Activated naive CD4-positive, alpha-beta T cell treated with anti-CD3 and anti-CD28 coated beads for 36 hours (primary cell): ENCODE data around the gene TMEM54. TPM values are rescaled to one million over a fixed set of nuclear protein-coding genes. Genes with fewer than 3 reads are reported as not detected.

Experiments
- CTCF ChIA-PET: fragments of 350-600 bp; sonication (Branson Sonifier 250); formaldehyde crosslinking; loops from one replicate; lab custom pipeline; 2021; ENCODE audit warnings: antibody characterized with exemption; lab: Charles Lee
- DNase-seq: peaks from one replicate; pipeline ENCODE4 v3.0.0-alpha.2; 2020
- H3K27ac Mint-ChIP-seq: one replicate; pipeline ENCODE4 v1.8.0; 2021; ENCODE audit warnings: mild to moderate bottlenecking, mixed read lengths
- H3K27me3 Mint-ChIP-seq: one replicate; pipeline ENCODE4 v1.8.0; 2021; ENCODE audit warnings: low read depth, mixed read lengths
- H3K36me3 Mint-ChIP-seq: one replicate; pipeline ENCODE4 v1.8.0; 2021; ENCODE audit warnings: low read depth, mixed read lengths
- H3K4me1 Mint-ChIP-seq: one replicate; pipeline ENCODE4 v1.8.0; 2021; ENCODE audit warnings: low read depth, mixed read lengths
- H3K4me3 Mint-ChIP-seq: one replicate; pipeline ENCODE4 v1.8.0; 2021; ENCODE audit warnings: mild to moderate bottlenecking, moderate library complexity, mixed read lengths
- H3K9me3 Mint-ChIP-seq: one replicate; pipeline ENCODE4 v1.8.0; 2021; ENCODE audit warnings: mixed read lengths
- intact Hi-C: fragments of 100-400 bp; cut with micrococcal nuclease; formaldehyde crosslinking; loops from one replicate; pipeline ENCODE4 v1.15.1; 2023
- total RNA-seq, 2 experiments: library from RNA; stranded (reverse); gene quantifications; one replicate each; pipeline ENCODE4 v1.2.3, GENCODE V29; 2021

The TMEM54 gene, protein sequence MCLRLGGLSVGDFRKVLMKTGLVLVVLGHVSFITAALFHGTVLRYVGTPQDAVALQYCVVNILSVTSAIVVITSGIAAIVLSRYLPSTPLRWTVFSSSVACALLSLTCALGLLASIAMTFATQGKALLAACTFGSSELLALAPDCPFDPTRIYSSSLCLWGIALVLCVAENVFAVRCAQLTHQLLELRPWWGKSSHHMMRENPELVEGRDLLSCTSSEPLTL
- total RNA-seq = 1 to 10 TPM in 1 of 2 experiments, under 1 TPM in 1; 0.84 to 1.0 TPM

DNA sequence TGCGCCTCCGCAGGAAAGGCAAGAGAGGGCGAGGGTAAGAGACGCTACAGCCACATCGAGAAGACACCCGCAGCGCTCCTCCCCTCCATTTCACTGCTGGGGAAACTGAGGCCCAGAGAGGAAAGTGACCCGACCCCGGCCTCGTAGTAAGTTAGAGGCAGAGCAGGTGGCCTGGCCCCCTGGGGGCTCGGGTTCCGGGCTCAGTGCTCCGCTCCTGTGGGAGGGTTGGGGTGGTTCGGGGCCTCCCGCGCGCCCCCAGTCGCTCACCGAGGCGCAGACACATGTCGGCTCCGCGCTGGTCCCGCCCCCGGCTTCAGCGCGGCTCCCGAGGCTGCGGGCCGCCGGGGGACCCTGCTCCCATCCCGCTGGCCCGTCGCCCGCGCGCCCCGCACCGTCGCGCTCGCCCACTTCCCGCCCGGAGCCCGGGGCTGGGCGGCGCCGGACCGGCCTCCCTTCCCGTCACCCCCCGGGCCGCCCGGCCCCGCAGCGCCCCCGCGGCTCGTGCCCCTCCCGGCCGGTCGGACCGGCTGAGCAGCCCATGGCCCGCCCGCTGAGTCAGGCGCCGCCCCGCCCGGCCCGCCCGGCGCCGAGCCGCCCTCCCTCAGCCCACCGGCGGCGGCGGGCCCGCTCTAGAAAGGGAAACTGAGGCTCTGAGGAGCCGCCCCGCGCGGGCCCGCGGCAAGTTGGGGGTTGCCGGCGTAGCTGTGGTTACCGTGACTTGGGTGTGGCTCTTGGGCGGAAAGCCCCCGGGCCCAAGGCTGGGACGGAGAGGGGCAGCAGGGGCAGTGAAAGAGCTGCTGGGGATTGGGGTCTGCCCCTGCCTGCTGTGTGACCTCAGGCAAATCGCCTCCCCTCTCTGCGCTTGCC lies at the start of gene TMEM54:
TMEM54 (minus strand) TSS at position 434 of the 867 bp plus-strand sequence; CDS start at position 283, 151 bp downstream.
- CTCF ChIA-PET = interaction anchor here (0.6 to 1.1 kb wide), 2 partner anchors 9 to 170 kb away, joined by 3 read pairs; no protein-coding TSS in a partner anchor
- peaks cover 37% of the 10 kb centered on the region for H3K27me3 Mint-ChIP-seq
- peaks cover 6% of the 10 kb centered on the region for H3K4me1 Mint-ChIP-seq
- H3K9me3 Mint-ChIP-seq = no peaks in the 10 kb centered on the region
- H3K27ac Mint-ChIP-seq = no peak within 1 kb of the TSS
- peak within 1 kb of the TSS; percentile 67 for H3K4me3 Mint-ChIP-seq
- no peaks in the 10 kb centered on the region for H3K36me3 Mint-ChIP-seq
- no peak for DNase-seq
- intact Hi-C loops = no loop called here

DNA sequence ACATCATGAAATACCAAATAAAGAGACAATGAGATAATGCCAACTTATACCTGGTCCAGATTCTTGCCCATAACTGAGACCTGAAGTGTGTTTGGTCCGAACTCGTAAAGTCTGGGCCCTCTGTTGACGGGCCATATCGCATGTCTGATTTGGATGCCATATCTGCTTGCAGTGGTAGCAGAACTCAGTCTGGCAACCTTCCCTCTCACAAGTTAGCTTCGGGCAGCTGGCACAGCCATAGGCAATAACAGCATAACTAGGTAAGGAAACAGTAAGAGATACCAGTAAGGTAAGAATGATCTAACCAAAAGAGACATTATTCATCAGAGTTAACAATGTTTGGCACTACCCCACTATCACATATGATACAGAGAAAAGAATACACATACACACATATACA lies 48.3 kb upstream of the TMEM54 start:
- Mint-ChIP-seq H3K36me3 (peaks cover 17% of the 10 kb centered on the region), H3K27ac (no peak overlapping the region), H3K4me3 (no peak overlapping the region), H3K27me3 (no peaks in the 10 kb centered on the region), H3K4me1 (peaks cover 12% of the 10 kb centered on the region), H3K9me3 (no peaks in the 10 kb centered on the region)
- DNase-seq = no peak
- intact Hi-C loops = no loop called here
- CTCF ChIA-PET = interaction anchor here (0.5 to 1.7 kb wide), 2 partner anchors 106 to 215 kb away, joined by 3 to 8 read pairs; no protein-coding TSS in a partner anchor

- Mint-ChIP-seq H3K27me3 (no peaks in the 10 kb centered on the region), H3K4me1 (peaks cover 12% of the 10 kb centered on the region), H3K36me3 (peaks cover 23% of the 10 kb centered on the region), H3K27ac (no peak overlapping the region), H3K9me3 (no peaks in the 10 kb centered on the region), H3K4me3 (no peak overlapping the region)
- intact Hi-C loops = no loop called here
- DNase-seq = no peak
- CTCF ChIA-PET = interaction anchor here (0.5 to 1.7 kb wide), 2 partner anchors 106 to 216 kb away, joined by 3 to 8 read pairs; no protein-coding TSS in a partner anchor
Measured at GRCh38 chr1:32948905-32949304, 47.7 kb upstream of the TMEM54 start.

DNA sequence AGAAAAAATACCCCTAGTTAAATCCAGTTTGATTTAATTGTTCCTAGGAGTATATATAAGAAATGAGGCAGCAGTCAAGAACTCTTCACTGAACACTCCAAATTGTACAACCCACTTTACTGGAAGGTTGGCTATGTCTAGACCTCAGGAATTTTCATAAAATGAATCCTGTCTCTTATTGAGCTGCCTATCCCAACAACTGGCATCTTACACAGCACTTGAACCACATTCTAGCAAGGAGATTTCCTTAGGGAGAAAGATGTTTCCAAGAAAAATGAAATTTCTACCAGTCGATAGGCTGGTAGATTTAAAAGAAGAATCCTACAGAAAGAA lies 47.2 kb upstream of the TMEM54 start:
- CTCF ChIA-PET = interaction anchor here (0.9 to 1.7 kb wide), 2 partner anchors 16 to 107 kb away, joined by 4 to 8 read pairs; no protein-coding TSS in a partner anchor
- Mint-ChIP-seq H3K27me3 (no peaks in the 10 kb centered on the region), H3K36me3 (peaks cover 28% of the 10 kb centered on the region), H3K27ac (no peak overlapping the region), H3K4me1 (peaks cover 11% of the 10 kb centered on the region), H3K4me3 (no peak overlapping the region), H3K9me3 (no peaks in the 10 kb centered on the region)
- DNase-seq = no peak
- intact Hi-C loops = no loop called here

DNA sequence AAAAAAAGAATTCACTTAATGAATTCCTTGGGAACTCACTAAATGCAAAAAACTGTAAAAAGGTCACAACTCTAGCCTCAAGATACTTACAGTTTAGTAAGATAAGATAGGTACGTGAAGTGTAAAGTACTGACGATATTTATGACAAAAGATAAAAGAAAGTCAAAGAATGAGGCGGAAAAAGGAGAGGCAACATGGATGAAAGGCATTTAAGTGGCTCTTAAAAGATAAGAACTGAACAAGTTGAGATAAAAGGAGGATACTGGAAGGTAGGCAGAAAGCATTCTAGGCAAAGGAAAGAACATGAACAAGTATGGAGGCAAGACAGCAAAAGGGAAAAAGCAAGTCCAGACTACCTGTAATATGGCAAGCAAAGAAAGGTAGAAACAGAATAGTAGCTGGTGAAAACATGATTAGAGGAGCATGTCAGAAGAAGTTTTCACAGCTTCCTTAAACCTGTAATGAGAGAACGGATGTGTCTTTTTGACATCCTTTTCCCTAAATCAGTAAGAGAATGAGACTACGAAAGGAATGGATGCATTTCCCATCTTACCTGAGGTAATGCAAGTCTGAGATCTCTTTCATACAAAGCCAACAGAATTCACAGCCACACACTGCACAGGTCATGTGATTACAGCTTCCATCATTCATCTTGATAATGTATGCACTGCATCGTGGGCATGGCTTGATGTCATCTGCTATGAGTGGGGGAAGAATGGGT lies 46.6 kb upstream of the TMEM54 start:
- Mint-ChIP-seq H3K4me1 (peaks cover 10% of the 10 kb centered on the region), H3K9me3 (no peaks in the 10 kb centered on the region), H3K27me3 (no peaks in the 10 kb centered on the region), H3K4me3 (no peak overlapping the region), H3K36me3 (peaks cover 32% of the 10 kb centered on the region), H3K27ac (no peak overlapping the region)
- CTCF ChIA-PET = interaction anchor here (0.9 to 1.7 kb wide), 2 partner anchors 15 to 108 kb away, joined by 4 to 8 read pairs; no protein-coding TSS in a partner anchor
- intact Hi-C loops = no loop called here
- DNase-seq = no peak

- DNase-seq = no peak
- CTCF ChIA-PET = no interaction called here
Measured at GRCh38 chr1:32946413-32946812, 45.2 kb upstream of the TMEM54 start.

GRCh38 chr1:32944180-32944579 lies 43.0 kb upstream of the TMEM54 start:
- intact Hi-C loops = no loop called here
- DNase-seq = no peak
- no peaks in the 10 kb centered on the region for H3K9me3 Mint-ChIP-seq
- peaks cover 23% of the 10 kb centered on the region for H3K4me1 Mint-ChIP-seq
- CTCF ChIA-PET = interaction anchor here (1.2 kb wide), 1 partner anchor 14 kb away, joined by 3 read pairs; no protein-coding TSS in a partner anchor
- no peak overlapping the region for H3K4me3 Mint-ChIP-seq
- no peaks in the 10 kb centered on the region for H3K27me3 Mint-ChIP-seq
- no peak overlapping the region for H3K27ac Mint-ChIP-seq
- peaks cover 40% of the 10 kb centered on the region for H3K36me3 Mint-ChIP-seq

More at GRCh38 chr1:32946413-32946812, 45.2 kb upstream of the TMEM54 start:
- intact Hi-C loops = no loop called here
- Mint-ChIP-seq H3K27me3 (no peaks in the 10 kb centered on the region), H3K4me1 (peaks cover 10% of the 10 kb centered on the region), H3K4me3 (no peak overlapping the region), H3K9me3 (no peaks in the 10 kb centered on the region), H3K27ac (no peak overlapping the region), H3K36me3 (peaks cover 39% of the 10 kb centered on the region)

DNA sequence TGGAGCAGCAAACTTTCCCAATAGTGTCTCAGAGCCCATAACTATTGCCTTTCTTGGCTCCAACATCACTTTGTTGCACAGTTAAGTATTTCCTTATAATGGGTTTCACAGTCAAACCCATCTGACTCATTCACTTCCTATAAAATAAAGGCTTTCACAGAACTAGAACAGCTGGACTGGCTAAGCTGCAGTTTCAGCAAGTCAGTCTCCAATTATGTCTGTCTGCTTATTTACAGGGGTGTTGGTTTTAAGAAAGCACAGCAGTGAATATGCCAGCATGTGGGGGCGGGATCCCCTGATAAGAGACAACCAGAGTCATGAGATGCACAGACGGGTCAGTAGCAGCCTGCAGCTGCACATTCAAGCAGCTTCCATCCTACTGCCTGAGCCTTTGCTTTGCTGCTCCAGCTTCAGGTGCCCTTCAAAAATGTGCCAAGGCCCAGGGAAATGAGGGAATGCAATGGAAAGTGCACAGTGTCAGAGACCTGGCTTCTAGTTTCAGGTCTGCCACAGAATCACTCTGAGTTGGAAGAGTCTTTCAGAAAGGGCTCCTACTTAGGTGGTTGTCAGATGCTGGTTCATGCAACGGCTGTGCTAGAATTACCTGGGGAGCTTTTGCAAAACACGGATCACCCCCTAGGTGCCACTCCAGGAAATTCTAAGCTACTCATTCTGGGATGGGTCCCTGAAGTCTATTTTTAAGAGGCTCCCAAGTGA lies 38.6 kb upstream of the TMEM54 start:
- Mint-ChIP-seq H3K27ac (no peak overlapping the region), H3K9me3 (no peaks in the 10 kb centered on the region), H3K4me3 (no peak overlapping the region), H3K36me3 (peaks cover 36% of the 10 kb centered on the region), H3K4me1 (peaks cover 27% of the 10 kb centered on the region), H3K27me3 (no peaks in the 10 kb centered on the region)
- CTCF ChIA-PET = interaction anchor here (0.6 to 2.7 kb wide), 5 partner anchors 8 to 261 kb away, joined by 3 to 12 read pairs (median 4); no protein-coding TSS in a partner anchor
- DNase-seq = peak; percentile 30
- intact Hi-C loops = loop anchor here (2.0 to 5.0 kb wide), 2 partner anchors 21 to 52 kb away; no protein-coding TSS in a partner anchor

GRCh38 chr1:32937061-32937460 lies 35.9 kb upstream of the TMEM54 start:
- CTCF ChIA-PET = interaction anchor here (0.8 to 1.6 kb wide), 5 partner anchors 31 to 149 kb away, joined by 3 to 5 read pairs (median 3); no protein-coding TSS in a partner anchor
- Mint-ChIP-seq H3K36me3 (peaks cover 13% of the 10 kb centered on the region), H3K27ac (peak overlapping the region; percentile 21), H3K4me1 (peaks cover 24% of the 10 kb centered on the region), H3K27me3 (no peaks in the 10 kb centered on the region), H3K4me3 (no peak overlapping the region), H3K9me3 (no peaks in the 10 kb centered on the region)
- intact Hi-C loops = loop anchor here (5.0 kb wide), 1 partner anchor 55 kb away; no protein-coding TSS in a partner anchor
- DNase-seq = no peak

DNA sequence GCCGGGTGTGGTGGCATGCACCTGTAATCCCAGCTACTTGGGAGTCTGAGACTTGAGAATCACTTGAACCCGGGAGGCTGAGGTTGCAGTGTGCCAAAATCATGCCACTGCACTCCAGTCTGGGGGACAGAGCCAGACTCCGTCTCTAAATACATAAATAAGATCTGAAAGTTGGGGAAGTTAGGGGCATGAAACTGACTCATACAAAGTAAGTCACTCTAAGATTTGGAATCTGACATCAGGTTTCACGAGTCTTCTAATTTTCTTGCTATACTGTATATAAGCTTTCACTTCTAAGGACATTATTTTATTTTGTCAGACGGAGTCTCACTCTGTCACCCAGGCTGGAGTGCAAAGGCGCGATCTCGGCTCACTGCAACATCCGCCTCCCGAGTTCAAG lies 33.3 kb upstream of the TMEM54 start:
- no peaks in the 10 kb centered on the region for H3K27me3 Mint-ChIP-seq
- no peaks in the 10 kb centered on the region for H3K9me3 Mint-ChIP-seq
- peaks cover 12% of the 10 kb centered on the region for H3K36me3 Mint-ChIP-seq
- no peak for DNase-seq
- CTCF ChIA-PET = interaction anchor here (0.8 to 6.2 kb wide), 9 partner anchors 20 to 161 kb away, joined by 3 to 84 read pairs (median 5); no protein-coding TSS in a partner anchor
- no peak overlapping the region for H3K27ac Mint-ChIP-seq
- intact Hi-C loops = no loop called here
- no peak overlapping the region for H3K4me3 Mint-ChIP-seq
- H3K4me1 Mint-ChIP-seq = peaks cover 14% of the 10 kb centered on the region

- H3K36me3 Mint-ChIP-seq = peaks cover 11% of the 10 kb centered on the region
- no peak overlapping the region for H3K27ac Mint-ChIP-seq
- no peak overlapping the region for H3K4me3 Mint-ChIP-seq
- H3K9me3 Mint-ChIP-seq = no peaks in the 10 kb centered on the region
- CTCF ChIA-PET = interaction anchor here (0.8 to 6.2 kb wide), 18 partner anchors 9 to 247 kb away, joined by 3 to 84 read pairs (median 4); partner anchors contain the start of gene TRIM62
- no peaks in the 10 kb centered on the region for H3K27me3 Mint-ChIP-seq
- intact Hi-C loops = loop anchor here (1.0 kb wide), 3 partner anchors 73 to 152 kb away; no protein-coding TSS in a partner anchor
- peaks cover 11% of the 10 kb centered on the region for H3K4me1 Mint-ChIP-seq
- DNase-seq = no peak
Measured at GRCh38 chr1:32933742-32934322, 32.6 kb upstream of the TMEM54 start.
